Measurements from ENCODE around the gene LGALS4. TPM values are rescaled to one million over a fixed set of nuclear protein-coding genes. Genes with fewer than 3 reads are reported as not detected.
"Not testable (repeated sequence)": the region's sequence is repeated elsewhere in the genome, so short reads cannot be mapped to it uniquely, and the experiment has no call there.

Gene LGALS4
- total RNA-seq, 1 donor from 2014 or later: 0.47 TPM

GRCh38 chr19:38831142-38831605, 18.4 kb upstream of the LGALS4 start:
- intact Hi-C loops (cut with micrococcal nuclease): loop anchor here (10.0 kb wide), 1 partner anchor 176 kb away; no protein-coding TSS in a partner anchor
- ATAC-seq: peak; percentile 75
- DNase-seq: peak; percentile 87

GRCh38 chr19:38830039-38830733, 17.4 kb upstream of the LGALS4 start:
- ATAC-seq: no peak
- no peak for DNase-seq
- intact Hi-C loops (cut with micrococcal nuclease): loop anchor here (10.0 kb wide), 1 partner anchor 175 kb away; no protein-coding TSS in a partner anchor

- DNase-seq; intact Hi-C loops (cut with micrococcal nuclease); ATAC-seq: not testable (repeated sequence)
Measured at GRCh38 chr19:38829203-38829602, 16.5 kb upstream of the LGALS4 start.

GRCh38 chr19:38826856-38827551, 14.3 kb upstream of the LGALS4 start:
- DNase-seq (no peak), ATAC-seq (no peak)
- intact Hi-C loops (cut with micrococcal nuclease): no loop called here

GRCh38 chr19:38825936-38826335, 13.2 kb upstream of the LGALS4 start:
- ATAC-seq; DNase-seq; intact Hi-C loops (cut with micrococcal nuclease): not testable (repeated sequence)

- DNase-seq; ATAC-seq; intact Hi-C loops (cut with micrococcal nuclease): not testable (repeated sequence)
Measured at GRCh38 chr19:38821230-38821825, 8.6 kb upstream of the LGALS4 start.

- intact Hi-C loops (cut with micrococcal nuclease): no loop called here
- DNase-seq (peak; percentile 66), ATAC-seq (peak; percentile 84)
Measured at GRCh38 chr19:38819231-38819920, 6.6 kb upstream of the LGALS4 start.

GRCh38 chr19:38817081-38817480, 4.3 kb upstream of the LGALS4 start:
- DNase-seq (no peak), ATAC-seq (no peak)
- intact Hi-C loops (cut with micrococcal nuclease): no loop called here

- intact Hi-C loops (cut with micrococcal nuclease): no loop called here
- DNase-seq (no peak), ATAC-seq (no peak)
Measured at GRCh38 chr19:38816131-38816750, 3.5 kb upstream of the LGALS4 start.

- intact Hi-C loops (cut with micrococcal nuclease): no loop called here
- no peak for ATAC-seq
- DNase-seq: no peak
Measured at GRCh38 chr19:38815059-38816001, 2.6 kb upstream of the LGALS4 start.

GRCh38 chr19:38813932-38814331, 1.2 kb upstream of the LGALS4 start:
- DNase-seq; intact Hi-C loops (cut with micrococcal nuclease); ATAC-seq: not testable (repeated sequence)

- DNase-seq: no peak
- no peak for ATAC-seq
- intact Hi-C loops (cut with micrococcal nuclease): no loop called here
Measured at GRCh38 chr19:38813323-38813722, 578 bp upstream of the LGALS4 start.

- DNase-seq (no peak), ATAC-seq (no peak)
- intact Hi-C loops (cut with micrococcal nuclease): no loop called here
Measured at GRCh38 chr19:38812009-38812840, 520 bp downstream of the LGALS4 start.

GRCh38 chr19:38809592-38810252, 3.0 kb downstream of the LGALS4 start:
- DNase-seq (no peak), ATAC-seq (no peak)
- intact Hi-C loops (cut with micrococcal nuclease): no loop called here

GRCh38 chr19:38808741-38809140, 4.0 kb downstream of the LGALS4 start:
- DNase-seq (no peak), ATAC-seq (no peak)

GRCh38 chr19:38807374-38808098, 5.2 kb downstream of the LGALS4 start:
- intact Hi-C loops (cut with micrococcal nuclease); DNase-seq; ATAC-seq: not testable (repeated sequence)

More at GRCh38 chr19:38808741-38809140, 4.0 kb downstream of the LGALS4 start:
- intact Hi-C loops (cut with micrococcal nuclease): no loop called here

Data from left ventricle myocardium superior (tissue), 1 donor.